Measurements from ENCODE around the gene PDE4D.

Gene PDE4D

GRCh38 chr5:59795141-59795540, 98.4 kb downstream of the PDE4D start:
- Histone ChIP-seq H3K9me3 (replicated peaks; ENCODE audit: insufficient read depth, low read length) (no peaks in the 10 kb centered on the region), H3K4me1 (ENCODE audit: low read length) (peaks cover 20% of the 10 kb centered on the region), H2AFZ (ENCODE audit: low read length) (no peak overlapping the region), H4K20me1 (ENCODE audit: insufficient read depth, low read length) (no peaks in the 10 kb centered on the region), H3F3A (ENCODE audit: insufficient read depth, low read length) (no peaks in the 10 kb centered on the region), H3K4me3 (ENCODE audit: low read length) (no peak overlapping the region), H3K27ac (ENCODE audit: low read length) (no peak overlapping the region), H3K27me3 (replicated peaks; ENCODE audit: insufficient read depth, low read length) (no peaks in the 10 kb centered on the region), H3K9ac (ENCODE audit: low read length) (no peak overlapping the region), H3K79me2 (ENCODE audit: low read length) (no peaks in the 10 kb centered on the region), H3K4me2 (ENCODE audit: low read depth, low read length) (no peak overlapping the region), H3K36me3 (replicated peaks; ENCODE audit: insufficient read depth, low read length) (no peaks in the 10 kb centered on the region), H3K9me2 (replicated peaks; ENCODE audit: insufficient read depth, low read length) (no peaks in the 10 kb centered on the region)
- no peak for DNase-seq
- TF ChIP-seq EZH2phosphoT487 (IDR thresholded peaks at IDR 0.05; ENCODE audit: low read length) (no peak), CTCF (IDR thresholded peaks at IDR 0.05; ENCODE audit: low read length) (no peak), EZH2 (optimal IDR thresholded peaks at IDR 0.05; ENCODE audit: low read depth, low read length) (no peak)

- Histone ChIP-seq H3K4me2 (ENCODE audit: low read depth, low read length) (no peak overlapping the region), H3K27ac (ENCODE audit: low read length) (no peak overlapping the region), H3K79me2 (ENCODE audit: low read length) (no peaks in the 10 kb centered on the region), H3K27me3 (replicated peaks; ENCODE audit: insufficient read depth, low read length) (no peaks in the 10 kb centered on the region), H3K9me2 (replicated peaks; ENCODE audit: insufficient read depth, low read length) (no peaks in the 10 kb centered on the region), H4K20me1 (ENCODE audit: insufficient read depth, low read length) (no peaks in the 10 kb centered on the region), H2AFZ (ENCODE audit: low read length) (no peak overlapping the region), H3K9ac (ENCODE audit: low read length) (no peak overlapping the region), H3K4me1 (ENCODE audit: low read length) (0 out of 2 replicates have a peak, but pooled peaks cover 3% of the 10 kb centered on the region), H3K9me3 (replicated peaks; ENCODE audit: insufficient read depth, low read length) (no peaks in the 10 kb centered on the region), H3K36me3 (replicated peaks; ENCODE audit: insufficient read depth, low read length) (no peaks in the 10 kb centered on the region), H3K4me3 (ENCODE audit: low read length) (no peak overlapping the region), H3F3A (ENCODE audit: insufficient read depth, low read length) (no peaks in the 10 kb centered on the region)
- no peak for DNase-seq
- TF ChIP-seq EZH2 (optimal IDR thresholded peaks at IDR 0.05; ENCODE audit: low read depth, low read length): no peak
- TF ChIP-seq CTCF (IDR thresholded peaks at IDR 0.05; ENCODE audit: low read length): no peak
- TF ChIP-seq EZH2phosphoT487 (IDR thresholded peaks at IDR 0.05; ENCODE audit: low read length): no peak
These were observed 100.4 kb downstream of the PDE4D start for GRCh38 chr5:59792983-59793585.

GRCh38 chr5:59791617-59792016, 101.9 kb downstream of the PDE4D start:
- no peak overlapping the region for H3K4me2 ChIP-seq (ENCODE audit: low read depth, low read length)
- no peak overlapping the region for H3K27ac ChIP-seq (ENCODE audit: low read length)
- 0 out of 2 replicates have a peak, but pooled peaks cover 3% of the 10 kb centered on the region for H3K4me1 ChIP-seq (ENCODE audit: low read length)
- TF ChIP-seq CTCF (IDR thresholded peaks at IDR 0.05; ENCODE audit: low read length) (no peak), EZH2phosphoT487 (IDR thresholded peaks at IDR 0.05; ENCODE audit: low read length) (no peak)
- no peaks in the 10 kb centered on the region for H3K9me2 ChIP-seq (replicated peaks; ENCODE audit: insufficient read depth, low read length)
- H3K27me3 ChIP-seq (replicated peaks; ENCODE audit: insufficient read depth, low read length): no peaks in the 10 kb centered on the region
- no peaks in the 10 kb centered on the region for H3K79me2 ChIP-seq (ENCODE audit: low read length)
- H3F3A ChIP-seq (ENCODE audit: insufficient read depth, low read length): no peaks in the 10 kb centered on the region
- DNase-seq: no peak
- no peak overlapping the region for H2AFZ ChIP-seq (ENCODE audit: low read length)
- H3K9ac ChIP-seq (ENCODE audit: low read length): no peak overlapping the region
- no peaks in the 10 kb centered on the region for H4K20me1 ChIP-seq (ENCODE audit: insufficient read depth, low read length)
- H3K36me3 ChIP-seq (replicated peaks; ENCODE audit: insufficient read depth, low read length): no peaks in the 10 kb centered on the region
- no peaks in the 10 kb centered on the region for H3K9me3 ChIP-seq (replicated peaks; ENCODE audit: insufficient read depth, low read length)
- H3K4me3 ChIP-seq (ENCODE audit: low read length): no peak overlapping the region

All from MM.1S (cell line).